Skin of body (tissue), 2 donors: ENCODE measurements around the gene ADAMTSL3. TPM values are rescaled to one million over a fixed set of nuclear protein-coding genes. Genes with fewer than 3 reads are reported as not detected.

Experiments used
- DNase-seq: peaks from one replicate; lab custom pipeline; 2025; lab: John Stamatoyannopoulos, UW
- total RNA-seq: library from RNA; depleted of rRNA; stranded (reverse); fragments of >200 nt; gene quantifications from one replicate; pipeline ENCODE4 v1.2.3, GENCODE V29; 2014

The ADAMTSL3 gene
- total RNA-seq, 1 donor from 2014 or later = 16.9 TPM

- DNase-seq = no peak
Observed at GRCh38 chr15:83917432-83917831, 263.5 kb downstream of the ADAMTSL3 start.

GRCh38 chr15:83918011-83918410 is 264.1 kb downstream of the ADAMTSL3 start:
- DNase-seq = no peak

- DNase-seq = no peak
Observed at GRCh38 chr15:83919319-83919830, 265.5 kb downstream of the ADAMTSL3 start.

GRCh38 chr15:83919978-83920510 is 266.1 kb downstream of the ADAMTSL3 start:
- DNase-seq = no peak

GRCh38 chr15:83922649-83923294 is 268.8 kb downstream of the ADAMTSL3 start:
- no peak for DNase-seq

- no peak for DNase-seq
Observed at GRCh38 chr15:83926116-83926515, 272.2 kb downstream of the ADAMTSL3 start.

- no peak for DNase-seq
Observed at GRCh38 chr15:83927704-83928391, 273.9 kb downstream of the ADAMTSL3 start.

- no peak for DNase-seq
Observed at GRCh38 chr15:83928392-83928734, 274.4 kb downstream of the ADAMTSL3 start.

GRCh38 chr15:83928878-83929418 is 275.0 kb downstream of the ADAMTSL3 start:
- no peak for DNase-seq

GRCh38 chr15:83929619-83930018 is 275.7 kb downstream of the ADAMTSL3 start:
- DNase-seq = no peak

- DNase-seq = peak; percentile 32
Observed at GRCh38 chr15:83930392-83931212, 276.7 kb downstream of the ADAMTSL3 start.

- no peak for DNase-seq
Observed at GRCh38 chr15:83935774-83936173, 281.9 kb downstream of the ADAMTSL3 start.

GRCh38 chr15:83940136-83940535 is 286.2 kb downstream of the ADAMTSL3 start:
- DNase-seq = no peak

- no peak for DNase-seq
Observed at GRCh38 chr15:83943043-83943442, 289.1 kb downstream of the ADAMTSL3 start.

GRCh38 chr15:83943849-83944404 is 290.0 kb downstream of the ADAMTSL3 start:
- DNase-seq = no peak

GRCh38 chr15:83947156-83947555 is 293.2 kb downstream of the ADAMTSL3 start:
- DNase-seq = no peak

- DNase-seq = no peak
Observed at GRCh38 chr15:83954506-83954905, 300.6 kb downstream of the ADAMTSL3 start.

GRCh38 chr15:83955806-83956265 is 301.9 kb downstream of the ADAMTSL3 start:
- DNase-seq = no peak

GRCh38 chr15:83956887-83957286 is 303.0 kb downstream of the ADAMTSL3 start:
- DNase-seq = no peak

GRCh38 chr15:83959477-83959876 is 305.6 kb downstream of the ADAMTSL3 start:
- no peak for DNase-seq

GRCh38 chr15:83960192-83960829 is 306.4 kb downstream of the ADAMTSL3 start:
- no peak for DNase-seq
